HEK293T (cell line): Measurements from ENCODE around the gene CTSV.
"Not testable (repeated sequence)": the region's sequence is repeated elsewhere in the genome, so short reads cannot be mapped to it uniquely, and the experiment has no call there.

Experiments
- ARNT ChIP-seq: fragments of 450-650 bp; IDR thresholded peaks from 2 replicates; pipeline ENCODE4 v1.6.1; 2017; ENCODE audit warnings: mild to moderate bottlenecking
- ELF4 ChIP-seq: fragments of 450-650 bp; IDR thresholded peaks from 2 replicates; pipeline ENCODE4 v1.6.1; 2017; ENCODE audit warnings: antibody characterized with exemption
- LEF1 ChIP-seq: fragments of 450-650 bp; IDR thresholded peaks from 2 replicates; pipeline ENCODE4 v1.6.1; 2017; ENCODE audit warnings: mild to moderate bottlenecking, borderline replicate concordance
- NFRKB ChIP-seq: fragments of 450-650 bp; IDR thresholded peaks from 2 replicates; pipeline ENCODE4 v1.6.1; 2016; ENCODE audit warnings: mild to moderate bottlenecking, moderate library complexity
- PKNOX1 ChIP-seq: fragments of 450-650 bp; IDR thresholded peaks from 2 replicates; pipeline ENCODE4 v1.6.1; 2016
- SP1 ChIP-seq: fragments of 450-650 bp; IDR thresholded peaks from 2 replicates; pipeline ENCODE4 v1.6.1; 2017
- SUZ12 ChIP-seq: fragments of 450-650 bp; IDR thresholded peaks from 2 replicates; pipeline ENCODE4 v1.6.1; 2016; ENCODE audit warnings: mild to moderate bottlenecking
- ZNF384 ChIP-seq: fragments of 450-650 bp; IDR thresholded peaks from 2 replicates; pipeline ENCODE4 v1.6.1; 2016

- not testable (repeated sequence) for TF ChIP-seq ELF4, ZNF384, SP1, ARNT, SUZ12, NFRKB, PKNOX1, LEF1
These were observed 37.6 kb downstream of the CTSV start for GRCh38 chr9:97001338-97001737.
